ENCODE measurements around the gene MT1E.

The MT1E gene

DNA sequence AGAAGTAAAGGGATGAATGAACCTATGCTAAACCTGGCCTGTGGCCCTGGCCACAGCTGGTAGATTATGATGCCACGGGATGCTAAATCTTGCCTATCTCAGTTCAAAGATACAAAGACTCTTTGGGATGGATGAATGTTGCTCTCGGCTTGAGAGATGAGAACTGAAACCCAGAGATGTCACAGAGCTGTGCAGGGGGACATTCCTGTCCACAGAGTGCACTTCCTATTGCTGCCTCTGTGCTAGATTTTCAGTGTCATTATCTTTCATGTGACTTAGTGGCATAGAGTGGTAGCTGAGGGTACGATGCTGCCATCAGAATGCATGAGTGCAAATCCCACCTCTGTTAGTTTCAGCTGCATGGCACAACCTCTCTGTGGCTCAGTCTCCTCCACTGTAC is 4.6 kb downstream of the MT1E start:
- Histone ChIP-seq H3K36me3 (no peaks in the 10 kb centered on the region), H3K27me3 (peaks cover 100% of the 10 kb centered on the region), H3K27ac (no peak overlapping the region), H3K4me3 (ENCODE audit: low read depth in 1 of 2, low read length in 1 of 2) (no peak overlapping the region), H3K9me3 (no peaks in the 10 kb centered on the region), H3K4me1 (ENCODE audit: control insufficient read depth in 1 of 2, insufficient read depth in 1 of 2, low read depth in 1 of 2, low read length in 1 of 2) (peaks cover 0 to 2% of the 10 kb centered on the region in 2 experiments)
- TF ChIP-seq, protein P1, sequence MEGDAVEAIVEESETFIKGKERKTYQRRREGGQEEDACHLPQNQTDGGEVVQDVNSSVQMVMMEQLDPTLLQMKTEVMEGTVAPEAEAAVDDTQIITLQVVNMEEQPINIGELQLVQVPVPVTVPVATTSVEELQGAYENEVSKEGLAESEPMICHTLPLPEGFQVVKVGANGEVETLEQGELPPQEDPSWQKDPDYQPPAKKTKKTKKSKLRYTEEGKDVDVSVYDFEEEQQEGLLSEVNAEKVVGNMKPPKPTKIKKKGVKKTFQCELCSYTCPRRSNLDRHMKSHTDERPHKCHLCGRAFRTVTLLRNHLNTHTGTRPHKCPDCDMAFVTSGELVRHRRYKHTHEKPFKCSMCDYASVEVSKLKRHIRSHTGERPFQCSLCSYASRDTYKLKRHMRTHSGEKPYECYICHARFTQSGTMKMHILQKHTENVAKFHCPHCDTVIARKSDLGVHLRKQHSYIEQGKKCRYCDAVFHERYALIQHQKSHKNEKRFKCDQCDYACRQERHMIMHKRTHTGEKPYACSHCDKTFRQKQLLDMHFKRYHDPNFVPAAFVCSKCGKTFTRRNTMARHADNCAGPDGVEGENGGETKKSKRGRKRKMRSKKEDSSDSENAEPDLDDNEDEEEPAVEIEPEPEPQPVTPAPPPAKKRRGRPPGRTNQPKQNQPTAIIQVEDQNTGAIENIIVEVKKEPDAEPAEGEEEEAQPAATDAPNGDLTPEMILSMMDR (IDR thresholded peaks at IDR 0.05): no peak

DNA sequence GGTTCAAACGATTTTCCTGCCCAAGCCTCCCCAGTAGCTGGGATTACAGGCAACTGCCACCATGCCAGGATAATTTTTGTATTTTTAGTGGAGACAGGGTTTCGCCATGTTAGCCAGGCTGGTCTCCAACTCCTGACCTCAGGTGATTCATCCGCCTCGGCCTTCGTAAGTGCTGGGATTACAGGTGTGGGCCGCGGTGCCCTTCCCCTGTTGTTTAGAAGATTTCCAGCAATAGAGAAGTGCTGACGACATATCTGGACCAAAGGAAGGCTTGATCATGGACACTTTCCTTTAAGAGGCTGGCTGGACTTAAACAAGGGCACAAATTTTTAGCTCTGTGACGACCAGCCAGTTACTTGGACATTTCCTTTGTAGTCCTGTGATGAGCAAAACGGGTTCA is 5.6 kb downstream of the MT1E start:
- H3K27ac ChIP-seq: no peak overlapping the region
- H3K4me3 ChIP-seq (ENCODE audit: low read depth in 1 of 2, low read length in 1 of 2): no peak overlapping the region
- H3K27me3 ChIP-seq: peaks cover 100% of the 10 kb centered on the region
- H3K9me3 ChIP-seq: no peaks in the 10 kb centered on the region
- TF ChIP-seq, protein P1 (IDR thresholded peaks at IDR 0.05): no peak
- peaks cover 0 to 3% of the 10 kb centered on the region in 2 experiments for H3K4me1 ChIP-seq (ENCODE audit: control insufficient read depth in 1 of 2, insufficient read depth in 1 of 2, low read depth in 1 of 2, low read length in 1 of 2)
- no peaks in the 10 kb centered on the region for H3K36me3 ChIP-seq

DNA sequence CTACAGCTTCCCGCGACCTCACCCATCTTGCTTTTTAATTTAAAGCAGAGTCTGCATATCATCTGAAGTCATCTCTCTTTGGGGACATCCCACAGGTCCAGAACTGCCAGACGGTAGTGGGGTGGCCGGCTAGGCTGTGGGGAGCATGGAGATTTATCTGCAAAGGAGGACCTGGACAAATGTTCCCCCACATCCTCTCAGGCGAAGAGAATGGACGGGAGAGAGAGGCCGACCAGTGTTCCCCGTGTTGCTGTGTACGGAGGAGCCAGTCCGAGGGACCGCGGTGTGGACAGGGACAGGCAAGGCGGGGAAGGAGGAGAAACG is 6.2 kb downstream of the MT1E start:
- Histone ChIP-seq H3K9me3 (no peaks in the 10 kb centered on the region), H3K27ac (no peak overlapping the region), H3K36me3 (no peaks in the 10 kb centered on the region), H3K27me3 (peaks cover 100% of the 10 kb centered on the region), H3K4me1 (ENCODE audit: control insufficient read depth in 1 of 2, insufficient read depth in 1 of 2, low read depth in 1 of 2, low read length in 1 of 2) (peaks cover 0 to 3% of the 10 kb centered on the region in 2 experiments), H3K4me3 (ENCODE audit: low read depth in 1 of 2, low read length in 1 of 2) (no peak overlapping the region)
- TF ChIP-seq, protein P1 (IDR thresholded peaks at IDR 0.05): no peak

DNA sequence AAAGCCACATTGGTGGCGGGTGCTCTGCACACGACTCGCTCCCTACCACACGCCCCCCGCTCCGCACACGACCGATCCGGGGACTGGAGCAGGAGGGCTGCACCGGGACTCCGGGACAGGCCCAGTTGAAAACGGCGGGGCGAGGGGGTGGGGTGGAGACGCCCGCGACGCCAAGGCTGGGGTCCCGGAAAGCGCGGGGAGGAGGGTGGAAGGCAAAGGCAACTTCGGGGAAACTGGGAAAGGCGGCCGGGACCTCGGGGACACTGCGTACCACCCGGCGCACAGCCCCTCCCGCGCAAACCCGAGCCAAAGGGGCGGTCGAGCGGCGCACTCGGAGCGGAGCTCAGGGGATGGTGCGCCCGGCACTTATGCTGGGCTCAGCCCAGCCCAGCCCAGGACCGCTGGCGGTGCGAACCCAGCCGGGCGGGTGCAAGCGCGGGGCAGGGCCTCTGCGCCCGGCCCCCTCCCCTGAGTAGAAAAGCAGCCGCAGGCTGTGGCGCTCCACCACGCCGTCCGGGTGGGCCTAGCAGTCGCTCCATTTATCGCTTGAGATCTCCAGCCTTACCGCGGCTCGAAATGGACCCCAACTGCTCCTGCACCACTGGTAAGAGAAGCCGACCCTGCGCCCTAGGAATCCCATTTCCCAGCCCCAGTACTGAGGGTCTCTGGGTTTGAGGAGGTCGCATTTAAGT is 6.7 kb downstream of the MT1E start, which contains the start of gene MT1M:
MT1M (plus strand) TSS at position 504 of the 692 bp plus-strand sequence; CDS start at position 577, 73 bp downstream.
- TF ChIP-seq, protein P1 (IDR thresholded peaks at IDR 0.05): no peak
- peaks cover 100% of the 10 kb centered on the region for H3K27me3 ChIP-seq
- H3K4me3 ChIP-seq (ENCODE audit: low read depth in 1 of 2, low read length in 1 of 2): no peak within 1 kb of the TSS
- no peaks in the 10 kb centered on the region for H3K36me3 ChIP-seq
- H3K27ac ChIP-seq: no peak within 1 kb of the TSS
- H3K9me3 ChIP-seq: no peaks in the 10 kb centered on the region
- peaks cover 0 to 3% of the 10 kb centered on the region in 2 experiments for H3K4me1 ChIP-seq (ENCODE audit: control insufficient read depth in 1 of 2, insufficient read depth in 1 of 2, low read depth in 1 of 2, low read length in 1 of 2)

DNA sequence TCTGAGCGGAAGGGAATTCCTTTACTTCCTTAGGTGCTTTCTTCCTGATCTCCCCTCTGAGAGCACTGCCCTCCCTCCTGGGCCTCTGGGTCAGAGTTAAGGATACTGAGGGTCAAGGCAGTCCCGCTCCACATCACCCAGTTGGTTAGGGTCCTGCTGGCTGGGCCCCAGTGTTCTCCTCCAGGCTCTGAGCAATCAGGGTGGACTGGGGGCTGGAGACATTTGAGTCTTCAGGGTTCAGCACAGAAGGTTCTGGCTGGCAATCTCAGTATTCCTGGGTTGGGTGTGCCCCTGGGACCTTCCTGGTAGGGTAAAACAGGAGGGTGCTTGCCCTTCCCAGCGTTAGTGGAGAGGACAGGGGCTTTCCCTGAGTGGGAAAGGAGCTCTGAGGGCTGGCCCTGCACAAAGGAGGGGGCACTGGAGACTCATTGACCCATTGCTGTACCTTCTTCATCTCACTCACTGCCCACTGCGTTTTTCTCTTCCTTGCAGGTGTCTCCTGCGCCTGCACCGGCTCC is 7.3 kb downstream of the MT1E start:
- Histone ChIP-seq H3K27ac (no peak overlapping the region), H3K27me3 (peaks cover 100% of the 10 kb centered on the region), H3K9me3 (no peaks in the 10 kb centered on the region), H3K4me1 (ENCODE audit: control insufficient read depth in 1 of 2, insufficient read depth in 1 of 2, low read depth in 1 of 2, low read length in 1 of 2) (peaks cover 0 to 3% of the 10 kb centered on the region in 2 experiments), H3K4me3 (ENCODE audit: low read depth in 1 of 2, low read length in 1 of 2) (no peak overlapping the region), H3K36me3 (no peaks in the 10 kb centered on the region)
- TF ChIP-seq, protein P1 (IDR thresholded peaks at IDR 0.05): no peak

Data from neutrophil (primary cell).